ENCODE data around the gene HNRNPA0.

Gene HNRNPA0

DNA sequence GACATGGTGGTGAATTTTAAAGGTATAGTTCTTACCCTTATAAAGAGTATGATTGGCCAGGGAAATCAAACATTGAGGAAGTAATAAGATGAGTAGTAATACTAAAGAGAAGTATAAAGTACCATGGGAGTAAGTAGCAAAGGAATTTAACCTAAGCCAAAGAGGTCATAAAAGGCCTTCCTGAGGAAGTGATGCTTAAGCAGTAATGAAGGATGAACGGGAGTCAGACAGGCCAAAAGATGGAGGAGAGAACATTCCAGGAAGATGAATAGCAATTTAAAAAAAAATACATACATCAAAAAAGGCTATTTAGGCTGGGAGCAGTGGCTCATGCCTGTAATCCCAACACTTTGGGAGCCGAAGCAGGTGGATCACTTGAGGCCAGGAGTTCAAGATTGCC lies 47.3 kb downstream of the HNRNPA0 start:
- H3K79me2 ChIP-seq (ENCODE audit: insufficient read depth, low read length): no peaks in the 10 kb centered on the region

DNA sequence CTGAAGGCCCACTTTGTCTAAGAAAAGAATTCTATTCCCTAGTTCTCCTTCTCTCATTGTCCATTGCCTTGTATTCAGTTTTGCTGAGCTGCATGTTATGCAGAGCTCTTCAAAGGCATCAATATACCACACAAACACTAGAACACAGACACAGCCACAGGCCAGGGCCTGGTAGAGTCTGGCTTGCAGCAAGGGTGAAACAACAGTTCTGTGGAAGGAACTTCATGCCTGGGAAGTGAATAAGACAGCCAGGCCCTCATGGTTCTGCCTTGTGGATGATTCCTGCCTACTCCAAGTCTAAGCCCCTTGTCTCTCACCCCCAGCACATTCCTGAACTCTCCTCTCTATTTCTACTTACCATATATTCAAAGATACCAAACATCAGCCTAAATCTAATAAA lies 49.1 kb downstream of the HNRNPA0 start:
- Histone ChIP-seq H3K9me2 (replicated peaks; ENCODE audit: low read depth, low read length) (no peaks in the 10 kb centered on the region), H3K79me2 (ENCODE audit: insufficient read depth, low read length) (no peaks in the 10 kb centered on the region), H3K27me3 (ENCODE audit: insufficient read depth, low read length, poor library complexity, severe bottlenecking) (no peaks in the 10 kb centered on the region), H3K36me3 (ENCODE audit: insufficient read depth, low read length) (peaks cover 32% of the 10 kb centered on the region; the same call in 1 of the 2 replicates), H3K4me1 (ENCODE audit: insufficient read depth, low read length, poor library complexity, severe bottlenecking) (no peaks in the 10 kb centered on the region), H3K4me2 (ENCODE audit: low read depth, low read length, poor library complexity, severe bottlenecking) (no peak overlapping the region), H3K9ac (ENCODE audit: low read depth, low read length, poor library complexity, severe bottlenecking) (no peak overlapping the region), H3F3A (ENCODE audit: low read depth) (no peaks in the 10 kb centered on the region), H3K4me3 (ENCODE audit: low read length, poor library complexity, severe bottlenecking) (no peak overlapping the region), H4K20me1 (ENCODE audit: insufficient read depth, low read length, poor library complexity, severe bottlenecking) (no peaks in the 10 kb centered on the region), H3K9me3 (ENCODE audit: insufficient read depth, low read depth, low read length) (no peaks in the 10 kb centered on the region), H2AFZ (ENCODE audit: low read length) (no peak overlapping the region)
- TF ChIP-seq EZH2phosphoT487 (IDR thresholded peaks at IDR 0.05; ENCODE audit: borderline replicate concordance): no peak
- TF ChIP-seq, protein P1, sequence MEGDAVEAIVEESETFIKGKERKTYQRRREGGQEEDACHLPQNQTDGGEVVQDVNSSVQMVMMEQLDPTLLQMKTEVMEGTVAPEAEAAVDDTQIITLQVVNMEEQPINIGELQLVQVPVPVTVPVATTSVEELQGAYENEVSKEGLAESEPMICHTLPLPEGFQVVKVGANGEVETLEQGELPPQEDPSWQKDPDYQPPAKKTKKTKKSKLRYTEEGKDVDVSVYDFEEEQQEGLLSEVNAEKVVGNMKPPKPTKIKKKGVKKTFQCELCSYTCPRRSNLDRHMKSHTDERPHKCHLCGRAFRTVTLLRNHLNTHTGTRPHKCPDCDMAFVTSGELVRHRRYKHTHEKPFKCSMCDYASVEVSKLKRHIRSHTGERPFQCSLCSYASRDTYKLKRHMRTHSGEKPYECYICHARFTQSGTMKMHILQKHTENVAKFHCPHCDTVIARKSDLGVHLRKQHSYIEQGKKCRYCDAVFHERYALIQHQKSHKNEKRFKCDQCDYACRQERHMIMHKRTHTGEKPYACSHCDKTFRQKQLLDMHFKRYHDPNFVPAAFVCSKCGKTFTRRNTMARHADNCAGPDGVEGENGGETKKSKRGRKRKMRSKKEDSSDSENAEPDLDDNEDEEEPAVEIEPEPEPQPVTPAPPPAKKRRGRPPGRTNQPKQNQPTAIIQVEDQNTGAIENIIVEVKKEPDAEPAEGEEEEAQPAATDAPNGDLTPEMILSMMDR (conservative IDR thresholded peaks at IDR 0.05; ENCODE audit: low read length): no peak

More for the DNA sequence above, 47.3 kb downstream of the HNRNPA0 start:
- no peak overlapping the region for H2AFZ ChIP-seq (ENCODE audit: low read length)
- H3K9me3 ChIP-seq (ENCODE audit: insufficient read depth, low read depth, low read length): no peaks in the 10 kb centered on the region
- no peaks in the 10 kb centered on the region for H3K9me2 ChIP-seq (replicated peaks; ENCODE audit: low read depth, low read length)
- no peaks in the 10 kb centered on the region for H3K4me1 ChIP-seq (ENCODE audit: insufficient read depth, low read length, poor library complexity, severe bottlenecking)
- peaks cover 32% of the 10 kb centered on the region; the same call in 1 of the 2 replicates for H3K36me3 ChIP-seq (ENCODE audit: insufficient read depth, low read length)
- H3K4me3 ChIP-seq (ENCODE audit: low read length, poor library complexity, severe bottlenecking): no peak overlapping the region
- H4K20me1 ChIP-seq (ENCODE audit: insufficient read depth, low read length, poor library complexity, severe bottlenecking): no peaks in the 10 kb centered on the region
- TF ChIP-seq, protein P1 (conservative IDR thresholded peaks at IDR 0.05; ENCODE audit: low read length): no peak
- no peak for TF ChIP-seq EZH2phosphoT487 (IDR thresholded peaks at IDR 0.05; ENCODE audit: borderline replicate concordance)
- no peak overlapping the region for H3K9ac ChIP-seq (ENCODE audit: low read depth, low read length, poor library complexity, severe bottlenecking)
- H3F3A ChIP-seq (ENCODE audit: low read depth): no peaks in the 10 kb centered on the region
- no peak overlapping the region for H3K4me2 ChIP-seq (ENCODE audit: low read depth, low read length, poor library complexity, severe bottlenecking)
- no peaks in the 10 kb centered on the region for H3K27me3 ChIP-seq (ENCODE audit: insufficient read depth, low read length, poor library complexity, severe bottlenecking)

DNA sequence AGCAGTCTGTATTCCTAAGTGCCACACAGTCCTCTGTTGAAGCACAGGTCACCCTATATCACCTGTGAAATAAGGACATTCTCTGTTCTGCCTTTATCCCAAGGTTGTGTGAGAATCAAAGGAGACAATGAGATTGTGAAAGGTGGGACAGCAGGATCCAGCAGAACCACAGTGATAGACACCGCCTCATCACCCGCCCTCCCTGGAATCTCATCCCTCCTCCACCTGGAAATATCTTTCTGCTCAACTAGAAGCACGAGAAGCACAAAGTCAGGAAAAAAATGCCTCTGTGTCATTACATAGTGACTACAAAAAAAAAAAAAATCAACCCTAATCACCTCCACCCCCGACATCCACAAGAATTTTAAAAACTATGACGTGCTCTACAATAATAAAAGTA lies 50.6 kb downstream of the HNRNPA0 start:
- Histone ChIP-seq H2AFZ (ENCODE audit: low read length) (no peak overlapping the region), H4K20me1 (ENCODE audit: insufficient read depth, low read length, poor library complexity, severe bottlenecking) (no peaks in the 10 kb centered on the region), H3K4me1 (ENCODE audit: insufficient read depth, low read length, poor library complexity, severe bottlenecking) (no peaks in the 10 kb centered on the region), H3K4me3 (ENCODE audit: low read length, poor library complexity, severe bottlenecking) (no peak overlapping the region), H3K27me3 (ENCODE audit: insufficient read depth, low read length, poor library complexity, severe bottlenecking) (no peaks in the 10 kb centered on the region), H3K4me2 (ENCODE audit: low read depth, low read length, poor library complexity, severe bottlenecking) (no peak overlapping the region), H3K9me3 (ENCODE audit: insufficient read depth, low read depth, low read length) (no peaks in the 10 kb centered on the region), H3K36me3 (ENCODE audit: insufficient read depth, low read length) (peaks cover 23% of the 10 kb centered on the region; the same call in 1 of the 2 replicates), H3K79me2 (ENCODE audit: insufficient read depth, low read length) (no peaks in the 10 kb centered on the region), H3F3A (ENCODE audit: low read depth) (no peaks in the 10 kb centered on the region), H3K9me2 (replicated peaks; ENCODE audit: low read depth, low read length) (no peaks in the 10 kb centered on the region), H3K9ac (ENCODE audit: low read depth, low read length, poor library complexity, severe bottlenecking) (no peak overlapping the region)
- TF ChIP-seq EZH2phosphoT487 (IDR thresholded peaks at IDR 0.05; ENCODE audit: borderline replicate concordance): no peak
- TF ChIP-seq, protein P1 (conservative IDR thresholded peaks at IDR 0.05; ENCODE audit: low read length): no peak

Measured in Loucy (cell line).